GM18867 (cell line): ENCODE results near the gene STAC2.

Experiments used
- ATAC-seq: cut with Tn5 transposase; IDR thresholded peaks from one replicate; pipeline ENCODE4 v1.9.1; 2021; ENCODE audit warnings: mild to moderate bottlenecking, moderate library complexity; ENCODE audit not compliant: unreplicated experiment

Gene STAC2

GRCh38 chr17:39212195-39212810 lies 13.4 kb downstream of the STAC2 start:
- ATAC-seq: no peak

- ATAC-seq: no peak
Observed at GRCh38 chr17:39210093-39210434, 15.7 kb downstream of the STAC2 start.

- ATAC-seq: no peak
Observed at GRCh38 chr17:39209317-39210092, 16.2 kb downstream of the STAC2 start.

- ATAC-seq: peak; percentile 62
Observed at GRCh38 chr17:39208893-39209292, 16.9 kb downstream of the STAC2 start.

GRCh38 chr17:39208136-39208535 lies 17.6 kb downstream of the STAC2 start:
- ATAC-seq: no peak

GRCh38 chr17:39205112-39205526 lies 20.6 kb downstream of the STAC2 start:
- ATAC-seq: no peak

GRCh38 chr17:39204245-39204644 lies 21.5 kb downstream of the STAC2 start:
- ATAC-seq: no peak

GRCh38 chr17:39200957-39201510 lies 24.7 kb downstream of the STAC2 start:
- no peak for ATAC-seq

GRCh38 chr17:39200070-39200879 lies 25.5 kb downstream of the STAC2 start, which contains the start of gene RPL19:
Gene RPL19, plus strand, starts transcription at chr17:39200283. Its CDS starts 62 bp downstream, at chr17:39200345.
- ATAC-seq: peak; percentile 59

GRCh38 chr17:39199820-39200069 lies 26.0 kb downstream of the STAC2 start:
- ATAC-seq: peak; percentile 60

GRCh38 chr17:39198186-39198566 lies 27.6 kb downstream of the STAC2 start:
- no peak for ATAC-seq

- ATAC-seq: no peak
Observed at GRCh38 chr17:39197380-39198185, 28.2 kb downstream of the STAC2 start, which contains the start of gene CACNB1. Gene CACNB1, minus strand, starts transcription at chr17:39197669. Its CDS starts 174 bp downstream, at chr17:39197495.

- ATAC-seq: no peak
Observed at GRCh38 chr17:39196808-39197291, 28.9 kb downstream of the STAC2 start.

GRCh38 chr17:39196241-39196807 lies 29.4 kb downstream of the STAC2 start:
- ATAC-seq: no peak

- ATAC-seq: no peak
Observed at GRCh38 chr17:39195568-39196160, 30.1 kb downstream of the STAC2 start.

GRCh38 chr17:39194985-39195524 lies 30.7 kb downstream of the STAC2 start:
- ATAC-seq: no peak

GRCh38 chr17:39194089-39194984 lies 31.4 kb downstream of the STAC2 start:
- no peak for ATAC-seq

- no peak for ATAC-seq
Observed at GRCh38 chr17:39193346-39193745, 32.4 kb downstream of the STAC2 start.

- ATAC-seq: no peak
Observed at GRCh38 chr17:39192901-39193300, 32.8 kb downstream of the STAC2 start.
